Right lobe of liver (tissue), 4 donors: ENCODE results near the gene ESPNL.

Experiments
- POLR2A ChIP-seq: fragments of 450-650 bp; IDR thresholded peaks from one replicate; pipeline ENCODE4 v1.6.1; 2017; ENCODE audit warnings: antibody characterized with exemption, mild to moderate bottlenecking
- TF ChIP-seq, protein P1 (sequence below), 4 donors: fragments of 200-600 bp in 3 of 4; fragments of 450-650 bp in 1 of 4; IDR thresholded peaks; one replicate each; pipeline versions ENCODE4 v1.5.1 to v1.8.0; 2016 to 2022; ENCODE audit warnings: antibody characterized with exemption in 4 of 4, mild to moderate bottlenecking in 2 of 4
- donor health status: DM: no; HTN: no; CAD: no.
- donor health status: DM: no; HTN: no; CAD: no.
- donor health status: DM: no; HTN: yes; CAD: no.

DNA sequence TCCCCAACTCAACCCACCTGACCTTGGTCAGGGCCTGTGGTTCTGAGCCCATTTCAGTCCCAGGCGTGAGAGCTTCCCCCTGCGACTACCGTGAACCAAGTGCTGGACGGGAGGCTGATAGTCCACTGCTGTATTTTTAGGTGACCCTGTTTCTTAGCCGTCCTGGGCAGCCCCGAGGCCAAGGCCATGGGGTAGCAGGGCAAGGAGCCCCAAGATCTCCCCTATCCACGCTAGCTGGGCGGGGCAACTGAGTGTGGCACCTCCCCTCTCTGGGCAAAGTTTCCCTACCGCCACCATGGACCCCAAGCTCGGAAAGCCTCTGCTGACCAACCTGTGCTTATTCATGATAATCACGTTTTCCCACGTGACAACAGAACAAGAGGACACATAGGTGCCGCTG, 37.7 kb downstream of the ESPNL start:
- TF ChIP-seq, protein P1, sequence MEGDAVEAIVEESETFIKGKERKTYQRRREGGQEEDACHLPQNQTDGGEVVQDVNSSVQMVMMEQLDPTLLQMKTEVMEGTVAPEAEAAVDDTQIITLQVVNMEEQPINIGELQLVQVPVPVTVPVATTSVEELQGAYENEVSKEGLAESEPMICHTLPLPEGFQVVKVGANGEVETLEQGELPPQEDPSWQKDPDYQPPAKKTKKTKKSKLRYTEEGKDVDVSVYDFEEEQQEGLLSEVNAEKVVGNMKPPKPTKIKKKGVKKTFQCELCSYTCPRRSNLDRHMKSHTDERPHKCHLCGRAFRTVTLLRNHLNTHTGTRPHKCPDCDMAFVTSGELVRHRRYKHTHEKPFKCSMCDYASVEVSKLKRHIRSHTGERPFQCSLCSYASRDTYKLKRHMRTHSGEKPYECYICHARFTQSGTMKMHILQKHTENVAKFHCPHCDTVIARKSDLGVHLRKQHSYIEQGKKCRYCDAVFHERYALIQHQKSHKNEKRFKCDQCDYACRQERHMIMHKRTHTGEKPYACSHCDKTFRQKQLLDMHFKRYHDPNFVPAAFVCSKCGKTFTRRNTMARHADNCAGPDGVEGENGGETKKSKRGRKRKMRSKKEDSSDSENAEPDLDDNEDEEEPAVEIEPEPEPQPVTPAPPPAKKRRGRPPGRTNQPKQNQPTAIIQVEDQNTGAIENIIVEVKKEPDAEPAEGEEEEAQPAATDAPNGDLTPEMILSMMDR (IDR thresholded peaks at IDR 0.05): no peak
- no peak for TF ChIP-seq POLR2A
